ENCODE results near the gene SHQ1.

Gene SHQ1

GRCh38 chr3:72891053-72891855, 43.0 kb upstream of the SHQ1 start:
- H3K4me3 ChIP-seq (ENCODE audit: low read depth, low read length), result peak overlapping the region; percentile 21
- DNase-seq (ENCODE audit: low read depth), result peak; percentile 100
- peak; percentile 43 for TF ChIP-seq CTCF (conservative IDR thresholded peaks at IDR 0.05; ENCODE audit: low read depth, low read length)

- peak overlapping the region; percentile 72 for H3K4me3 ChIP-seq (ENCODE audit: low read depth, low read length)
- no peak for TF ChIP-seq CTCF (conservative IDR thresholded peaks at IDR 0.05; ENCODE audit: low read depth, low read length)
- no peak for DNase-seq (ENCODE audit: low read depth)
Measured at GRCh38 chr3:72890166-72890925, 42.1 kb upstream of the SHQ1 start.

- no peak for DNase-seq (ENCODE audit: low read depth)
- TF ChIP-seq CTCF (conservative IDR thresholded peaks at IDR 0.05; ENCODE audit: low read depth, low read length), result no peak
- peak overlapping the region; percentile 72 for H3K4me3 ChIP-seq (ENCODE audit: low read depth, low read length)
Measured at GRCh38 chr3:72889310-72890165, 41.3 kb upstream of the SHQ1 start.

- peak; percentile 46 for DNase-seq (ENCODE audit: low read depth)
- peak overlapping the region; percentile 72 for H3K4me3 ChIP-seq (ENCODE audit: low read depth, low read length)
- TF ChIP-seq CTCF (conservative IDR thresholded peaks at IDR 0.05; ENCODE audit: low read depth, low read length), result no peak
Measured at GRCh38 chr3:72888546-72889309, 40.5 kb upstream of the SHQ1 start.

- peak within 1 kb of the TSS; percentile 72 for H3K4me3 ChIP-seq (ENCODE audit: low read depth, low read length)
- DNase-seq (ENCODE audit: low read depth), result peak; percentile 84
- TF ChIP-seq CTCF (conservative IDR thresholded peaks at IDR 0.05; ENCODE audit: low read depth, low read length), result no peak
Measured at GRCh38 chr3:72887705-72888545, 39.7 kb upstream of the SHQ1 start, which contains the start of gene GXYLT2. TSS of gene GXYLT2 (plus strand) at chr3:72888046. CDS start at chr3:72888234, 188 bp downstream.

Data from choroid plexus epithelial cell (primary cell).